Prostate gland (tissue), 2 donors: ENCODE data around the gene ZFYVE27.

Experiments used
- CTCF ChIP-seq, 4 experiments: fragments of 200-600 bp in 2 of 4; fragments of 450-650 bp in 2 of 4; sonication (generic) in 2 of 4; IDR thresholded peaks; 1 replicate in 3 of 4; 2 replicates in 1 of 4; pipeline ENCODE4 v1.5.1; 2016 to 2019; ENCODE audit warnings: antibody characterized with exemption in 4 of 4, mild to moderate bottlenecking in 2 of 4, moderate library complexity in 2 of 4
- POLR2AphosphoS5 ChIP-seq: sonication (generic); formaldehyde crosslinking; IDR thresholded peaks from one replicate; pipeline ENCODE4 v1.6.1; 2017; ENCODE audit warnings: antibody characterized with exemption

- TF ChIP-seq POLR2AphosphoS5 (no peak), CTCF (IDR thresholded peaks at IDR 0.05) (no peak)
These were observed 7.9 kb upstream of the ZFYVE27 start for GRCh38 chr10:97729014-97729413.
